NOMO-1 (cell line): ENCODE results near the gene KCTD4.

Experiments
- DNase-seq, 2 experiments: peaks; one replicate each; lab custom pipeline; 2025; ENCODE audit not compliant: unreplicated experiment in 2 of 2; lab: John Stamatoyannopoulos, UW

The KCTD4 gene

GRCh38 chr13:45179428-45179827, 21.4 kb downstream of the KCTD4 start:
- no peak for DNase-seq

GRCh38 chr13:45178349-45179162, 22.3 kb downstream of the KCTD4 start:
- no peak for DNase-seq

- DNase-seq: no peak
Observed at GRCh38 chr13:45174478-45174877, 26.4 kb downstream of the KCTD4 start.

- no peak for DNase-seq
Observed at GRCh38 chr13:45168555-45168930, 32.3 kb downstream of the KCTD4 start.

GRCh38 chr13:45167611-45168554, 33.0 kb downstream of the KCTD4 start:
- no peak for DNase-seq

- no peak for DNase-seq
Observed at GRCh38 chr13:45166858-45167257, 34.0 kb downstream of the KCTD4 start.

GRCh38 chr13:45162821-45163220, 38.0 kb downstream of the KCTD4 start:
- DNase-seq: no peak

- no peak for DNase-seq
Observed at GRCh38 chr13:45162194-45162593, 38.7 kb downstream of the KCTD4 start.

GRCh38 chr13:45156565-45157361, 44.1 kb downstream of the KCTD4 start:
- no peak for DNase-seq

- DNase-seq: no peak
Observed at GRCh38 chr13:45149964-45150363, 50.9 kb downstream of the KCTD4 start.

GRCh38 chr13:45143346-45143751, 57.5 kb downstream of the KCTD4 start:
- no peak for DNase-seq
